Tibial nerve (tissue), 3 donors: Measurements from ENCODE around the gene MEF2A.

ENCODE experiments used
- CTCF ChIP-seq, 5 experiments: fragments of 200-600 bp in 3 of 5; fragments of 450-650 bp in 2 of 5; sonication (generic) in 3 of 5; IDR thresholded peaks; one replicate each; pipeline ENCODE4 v1.5.1; 2016 to 2019; ENCODE audit warnings: antibody characterized with exemption in 5 of 5, mild to moderate bottlenecking in 3 of 5, moderate library complexity in 2 of 5
- POLR2A ChIP-seq, 2 donors: fragments of 450-650 bp; IDR thresholded peaks; one replicate each; pipeline ENCODE4 v1.6.1; 2017; ENCODE audit warnings: antibody characterized with exemption in 2 of 2, mild to moderate bottlenecking in 2 of 2, moderate library complexity in 2 of 2

GRCh38 chr15:99732751-99733267 is 167.0 kb downstream of the MEF2A start:
- TF ChIP-seq CTCF (IDR thresholded peaks at IDR 0.05) (no peak), POLR2A (IDR thresholded peaks at IDR 0.05) (no peak)
